GM12864 (cell line): ENCODE data around the gene IFNGR2.

Experiments used
- DNase-seq: peaks from one replicate; pipeline ENCODE4 v3.0.0-alpha.2; 2011; ENCODE audit warnings: low read depth
- H3K4me3 ChIP-seq: 2 replicates; pipeline ENCODE4 v1.5.1; 2011; ENCODE audit warnings: mild to moderate bottlenecking, low read depth, low read length, control low read depth
- CTCF ChIP-seq: IDR thresholded peaks from 2 replicates; pipeline ENCODE4 v1.5.1; 2011; ENCODE audit warnings: low read depth, mild to moderate bottlenecking, moderate library complexity, low read length, control low read depth, inconsistent platforms; ENCODE audit errors: missing control alignments

Gene IFNGR2

GRCh38 chr21:33403128-33403785 lies at the start of gene IFNGR2:
TSS of gene IFNGR2 (plus strand) at chr21:33403413. CDS start at chr21:33403544, 131 bp downstream.
- no peak for TF ChIP-seq CTCF
- H3K4me3 ChIP-seq, result peak within 1 kb of the TSS; percentile 85
- DNase-seq, result no peak

- H3K4me3 ChIP-seq, result no peak overlapping the region
- no peak for DNase-seq
- TF ChIP-seq CTCF, result no peak
Measured at GRCh38 chr21:33355355-33355754, 47.9 kb upstream of the IFNGR2 start.

GRCh38 chr21:33355996-33356395 lies 47.2 kb upstream of the IFNGR2 start:
- DNase-seq, result no peak
- H3K4me3 ChIP-seq, result no peak overlapping the region
- no peak for TF ChIP-seq CTCF

- H3K4me3 ChIP-seq, result no peak overlapping the region
- DNase-seq, result no peak
- TF ChIP-seq CTCF, result no peak
Measured at GRCh38 chr21:33357177-33357576, 46.0 kb upstream of the IFNGR2 start.

GRCh38 chr21:33359446-33359845 lies 43.8 kb upstream of the IFNGR2 start:
- DNase-seq, result no peak
- H3K4me3 ChIP-seq, result no peak overlapping the region
- TF ChIP-seq CTCF, result no peak

GRCh38 chr21:33360281-33360680 lies 42.9 kb upstream of the IFNGR2 start:
- no peak overlapping the region for H3K4me3 ChIP-seq
- no peak for DNase-seq
- no peak for TF ChIP-seq CTCF
